Measurements from ENCODE around the gene KDM5B.
"Not testable (repeated sequence)": the region's sequence is repeated elsewhere in the genome, so short reads cannot be mapped to it uniquely, and the experiment has no call there.

KDM5B gene

GRCh38 chr1:202836623-202837403 lies 28.6 kb upstream of the KDM5B start:
- no peak for DNase-seq (ENCODE audit: insufficient read length)
- TF ChIP-seq POLR2A (IDR thresholded peaks at IDR 0.05; ENCODE audit: low read depth, low read length) (no peak), POLR2AphosphoS5 (IDR thresholded peaks at IDR 0.05; ENCODE audit: low read depth, low read length) (no peak), TAF1 (IDR thresholded peaks at IDR 0.05; ENCODE audit: borderline replicate concordance, low read depth, low read length) (no peak)
- FAIRE-seq: peak; percentile 30

GRCh38 chr1:202835548-202836072 lies 27.4 kb upstream of the KDM5B start:
- DNase-seq (ENCODE audit: insufficient read length) (no peak), FAIRE-seq (no peak)

GRCh38 chr1:202834771-202835547 lies 26.7 kb upstream of the KDM5B start:
- no peak for DNase-seq (ENCODE audit: insufficient read length)
- no peak for TF ChIP-seq POLR2AphosphoS5 (IDR thresholded peaks at IDR 0.05; ENCODE audit: low read depth, low read length)
- TF ChIP-seq TAF1 (IDR thresholded peaks at IDR 0.05; ENCODE audit: borderline replicate concordance, low read depth, low read length): no peak
- no peak for TF ChIP-seq POLR2A (IDR thresholded peaks at IDR 0.05; ENCODE audit: low read depth, low read length)
- FAIRE-seq: no peak

More at GRCh38 chr1:202835548-202836072, 27.4 kb upstream of the KDM5B start:
- TF ChIP-seq TAF1 (IDR thresholded peaks at IDR 0.05; ENCODE audit: borderline replicate concordance, low read depth, low read length): no peak
- no peak for TF ChIP-seq POLR2A (IDR thresholded peaks at IDR 0.05; ENCODE audit: low read depth, low read length)
- no peak for TF ChIP-seq POLR2AphosphoS5 (IDR thresholded peaks at IDR 0.05; ENCODE audit: low read depth, low read length)

- no peak for FAIRE-seq
- TF ChIP-seq POLR2A (IDR thresholded peaks at IDR 0.05; ENCODE audit: low read depth, low read length): no peak
- no peak for TF ChIP-seq TAF1 (IDR thresholded peaks at IDR 0.05; ENCODE audit: borderline replicate concordance, low read depth, low read length)
- TF ChIP-seq POLR2AphosphoS5 (IDR thresholded peaks at IDR 0.05; ENCODE audit: low read depth, low read length): no peak
- no peak for DNase-seq (ENCODE audit: insufficient read length)
Observed at GRCh38 chr1:202831906-202832305, 23.7 kb upstream of the KDM5B start.

GRCh38 chr1:202829223-202829622 lies 21.0 kb upstream of the KDM5B start:
- not testable (repeated sequence) for FAIRE-seq; DNase-seq (ENCODE audit: insufficient read length)

GRCh38 chr1:202825748-202826147 lies 17.5 kb upstream of the KDM5B start:
- TF ChIP-seq POLR2A (IDR thresholded peaks at IDR 0.05; ENCODE audit: low read depth, low read length): no peak
- TF ChIP-seq TAF1 (IDR thresholded peaks at IDR 0.05; ENCODE audit: borderline replicate concordance, low read depth, low read length): no peak
- TF ChIP-seq POLR2AphosphoS5 (IDR thresholded peaks at IDR 0.05; ENCODE audit: low read depth, low read length): no peak
- FAIRE-seq: no peak
- DNase-seq (ENCODE audit: insufficient read length): no peak

GRCh38 chr1:202821467-202821866 lies 13.2 kb upstream of the KDM5B start:
- TF ChIP-seq TAF1 (IDR thresholded peaks at IDR 0.05; ENCODE audit: borderline replicate concordance, low read depth, low read length): no peak
- TF ChIP-seq POLR2AphosphoS5 (IDR thresholded peaks at IDR 0.05; ENCODE audit: low read depth, low read length): no peak
- TF ChIP-seq POLR2A (IDR thresholded peaks at IDR 0.05; ENCODE audit: low read depth, low read length): no peak
- DNase-seq (ENCODE audit: insufficient read length) (no peak), FAIRE-seq (no peak)

- no peak for DNase-seq (ENCODE audit: insufficient read length)
- TF ChIP-seq TAF1 (IDR thresholded peaks at IDR 0.05; ENCODE audit: borderline replicate concordance, low read depth, low read length) (no peak), POLR2A (IDR thresholded peaks at IDR 0.05; ENCODE audit: low read depth, low read length) (no peak), POLR2AphosphoS5 (IDR thresholded peaks at IDR 0.05; ENCODE audit: low read depth, low read length) (no peak)
- no peak for FAIRE-seq
Observed at GRCh38 chr1:202818819-202819218, 10.6 kb upstream of the KDM5B start.

- DNase-seq (ENCODE audit: insufficient read length) (no peak), FAIRE-seq (no peak)
- TF ChIP-seq POLR2A (IDR thresholded peaks at IDR 0.05; ENCODE audit: low read depth, low read length) (no peak), POLR2AphosphoS5 (IDR thresholded peaks at IDR 0.05; ENCODE audit: low read depth, low read length) (no peak), TAF1 (IDR thresholded peaks at IDR 0.05; ENCODE audit: borderline replicate concordance, low read depth, low read length) (no peak)
Observed at GRCh38 chr1:202815120-202815519, 6.9 kb upstream of the KDM5B start.

GRCh38 chr1:202812176-202813026 lies 4.2 kb upstream of the KDM5B start:
- TF ChIP-seq TAF1 (IDR thresholded peaks at IDR 0.05; ENCODE audit: borderline replicate concordance, low read depth, low read length) (no peak), POLR2AphosphoS5 (IDR thresholded peaks at IDR 0.05; ENCODE audit: low read depth, low read length) (no peak), POLR2A (IDR thresholded peaks at IDR 0.05; ENCODE audit: low read depth, low read length) (no peak)
- DNase-seq (ENCODE audit: insufficient read length): no peak
- no peak for FAIRE-seq

All from GM12892 (cell line).